Mucosa of descending colon (tissue), 3 donors: Measurements from ENCODE around the gene SNX32. TPM values are rescaled to one million over a fixed set of nuclear protein-coding genes. Genes with fewer than 3 reads are reported as not detected.

Experiments
- ATAC-seq: fragments of 200-7000 bp; cut with Tn5 transposase; one replicate; pipeline ENCODE4 v1.9.1; 2020; ENCODE audit warnings: mild to moderate bottlenecking, moderate library complexity
- DNase-seq, 3 donors: peaks; one replicate each; pipeline ENCODE4 v3.0.0-alpha.2; 2020
- H3K36me3 ChIP-seq: fragments of 200-600 bp; one replicate; pipeline ENCODE4 v1.8.0; 2021; ENCODE audit warnings: low read depth, mild to moderate bottlenecking
- H3K4me1 ChIP-seq: fragments of 200-600 bp; one replicate; pipeline ENCODE4 v1.8.0; 2021; ENCODE audit warnings: low read depth, mild to moderate bottlenecking
- H3K4me3 ChIP-seq: fragments of 200-600 bp; one replicate; pipeline ENCODE4 v1.8.0; 2021; ENCODE audit warnings: mild to moderate bottlenecking
- H3K9me3 ChIP-seq: fragments of 200-600 bp; one replicate; pipeline ENCODE4 v1.8.0; 2021; ENCODE audit warnings: mild to moderate bottlenecking
- CTCF ChIP-seq: fragments of 200-600 bp; IDR thresholded peaks from one replicate; pipeline ENCODE4 v1.8.0; 2022; ENCODE audit warnings: antibody characterized with exemption, mild to moderate bottlenecking
- intact Hi-C, 2 donors: fragments of 100-400 bp; cut with DNase I in 1 of 2; cut with micrococcal nuclease in 1 of 2; formaldehyde crosslinking; loops; one replicate each; pipeline versions ENCODE4 v1.11.0 to v1.11.1; 2022; cut with DNase I, micrococcal nuclease
- total RNA-seq, 3 donors: library from RNA; stranded (reverse); fragmentation: NEBNext Ultra II Directional in 2 of 3; extraction: Animal tissue kit (Norgen Biotek cat#: 25700) in 2 of 3; gene quantifications; one replicate each; pipeline versions ENCODE4 v1.2.1 to v1.2.4, GENCODE V29; 2021 to 2023
- donor health status: DM: no; HTN: no; CAD: no; lungs with moderate emphysema.
- donor health status: DM: no; HTN: no; CAD: no.
- donor health status: DM: no; HTN: yes; CAD: no.

The SNX32 gene
- total RNA-seq, 3 donors from 2014 or later: 1.1 to 9.4 (median 1.4) TPM

- intact Hi-C loops: no loop called here
- no peak for TF ChIP-seq CTCF
- H3K4me3 ChIP-seq: no peak overlapping the region
- H3K9me3 ChIP-seq: no peaks in the 10 kb centered on the region
- no peak for ATAC-seq
- H3K36me3 ChIP-seq: no peaks in the 10 kb centered on the region
- H3K4me1 ChIP-seq: peaks cover 40% of the 10 kb centered on the region
- peak in 1 of 3 donors; percentile 34 for DNase-seq
These were observed 18.2 kb downstream of the SNX32 start for GRCh38 chr11:65851811-65852507.

- Histone ChIP-seq H3K4me1 (peaks cover 40% of the 10 kb centered on the region), H3K9me3 (no peaks in the 10 kb centered on the region), H3K36me3 (no peaks in the 10 kb centered on the region), H3K4me3 (no peak overlapping the region)
- no peak for TF ChIP-seq CTCF
- DNase-seq (peak in 2 of 3 donors; percentile 53 to 56), ATAC-seq (no peak)
- intact Hi-C loops: no loop called here
These were observed 18.9 kb downstream of the SNX32 start for GRCh38 chr11:65852508-65853245.

GRCh38 chr11:65853246-65853979 is 19.6 kb downstream of the SNX32 start:
- intact Hi-C loops: no loop called here
- no peak for ATAC-seq
- H3K36me3 ChIP-seq: peaks cover 4% of the 10 kb centered on the region

GRCh38 chr11:65854161-65854592 is 20.4 kb downstream of the SNX32 start:
- no peak for TF ChIP-seq CTCF
- no peaks in the 10 kb centered on the region for H3K9me3 ChIP-seq
- intact Hi-C loops: no loop called here
- peaks cover 40% of the 10 kb centered on the region for H3K4me1 ChIP-seq
- ATAC-seq: peak; percentile 63
- H3K36me3 ChIP-seq: peaks cover 4% of the 10 kb centered on the region
- no peak overlapping the region for H3K4me3 ChIP-seq
- peak; percentile 88 to 92 (median 89) for DNase-seq

More at GRCh38 chr11:65853246-65853979, 19.6 kb downstream of the SNX32 start:
- no peak for TF ChIP-seq CTCF
- peak in 2 of 3 donors; percentile 31 to 52 for DNase-seq
- Histone ChIP-seq H3K9me3 (no peaks in the 10 kb centered on the region), H3K4me1 (peaks cover 40% of the 10 kb centered on the region), H3K4me3 (no peak overlapping the region)

- no peak for TF ChIP-seq CTCF
- H3K4me3 ChIP-seq: no peak overlapping the region
- H3K9me3 ChIP-seq: no peaks in the 10 kb centered on the region
- intact Hi-C loops: no loop called here
- H3K4me1 ChIP-seq: peaks cover 40% of the 10 kb centered on the region
- DNase-seq (peak in 2 of 3 donors; percentile 51 to 63), ATAC-seq (no peak)
- peaks cover 4% of the 10 kb centered on the region for H3K36me3 ChIP-seq
These were observed 21.4 kb downstream of the SNX32 start for GRCh38 chr11:65854852-65855837.
